WERI-Rb-1 (cell line): ENCODE data around the gene MTMR3.

Experiments used
- DNase-seq: peaks from one replicate; pipeline ENCODE4 v3.0.0-alpha.2; 2020
- H3K27ac ChIP-seq: fragments of 250-450 bp; sonication (Bioruptor Pico); 2 replicates; pipeline ENCODE4 v1.5.1; 2020; ENCODE audit warnings: mild to moderate bottlenecking, moderate library complexity
- H3K27me3 ChIP-seq: fragments of 250-450 bp; sonication (Bioruptor Pico); 2 replicates; pipeline ENCODE4 v1.5.1; 2021; ENCODE audit warnings: mild to moderate bottlenecking, low read depth, moderate library complexity; ENCODE audit not compliant: insufficient read depth, severe bottlenecking
- H3K36me3 ChIP-seq: fragments of 250-450 bp; sonication (Bioruptor Pico); 2 replicates; pipeline ENCODE4 v1.5.1; 2020; ENCODE audit warnings: mild to moderate bottlenecking, moderate library complexity
- H3K4me3 ChIP-seq: 2 replicates; pipeline ENCODE4 v1.5.1; 2011; ENCODE audit warnings: low read depth, mild to moderate bottlenecking, control low read depth, low read length
- H3K9me3 ChIP-seq: fragments of 250-450 bp; sonication (Bioruptor Pico); 2 replicates; pipeline ENCODE4 v1.5.1; 2021; ENCODE audit warnings: mild to moderate bottlenecking, moderate library complexity; ENCODE audit not compliant: severe bottlenecking
- TF ChIP-seq, protein P1 (sequence below): IDR thresholded peaks from 2 replicates; pipeline ENCODE4 v1.5.1; 2011; ENCODE audit warnings: low read depth, mild to moderate bottlenecking, control low read depth, inconsistent platforms, low read length

Gene MTMR3

DNA sequence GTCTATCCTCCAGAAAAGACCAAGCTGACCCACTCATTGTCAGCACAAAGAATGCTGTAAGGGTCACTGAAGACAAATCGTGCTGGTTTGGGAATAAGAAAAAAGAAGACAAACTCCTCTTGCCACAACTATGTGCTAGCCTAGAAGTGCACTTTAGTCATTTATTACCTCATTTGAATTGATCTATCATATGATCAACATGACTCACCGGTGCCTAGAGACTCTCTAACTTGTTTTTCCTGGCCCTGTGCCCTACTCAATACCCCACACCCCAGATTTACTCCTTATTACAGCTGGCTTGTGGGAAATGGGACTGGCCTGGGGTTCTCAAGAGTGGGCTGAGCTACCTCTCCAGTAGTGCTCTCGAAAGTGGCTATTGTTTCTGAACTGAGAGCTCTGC, 161.4 kb downstream of the MTMR3 start:
- TF ChIP-seq, protein P1, sequence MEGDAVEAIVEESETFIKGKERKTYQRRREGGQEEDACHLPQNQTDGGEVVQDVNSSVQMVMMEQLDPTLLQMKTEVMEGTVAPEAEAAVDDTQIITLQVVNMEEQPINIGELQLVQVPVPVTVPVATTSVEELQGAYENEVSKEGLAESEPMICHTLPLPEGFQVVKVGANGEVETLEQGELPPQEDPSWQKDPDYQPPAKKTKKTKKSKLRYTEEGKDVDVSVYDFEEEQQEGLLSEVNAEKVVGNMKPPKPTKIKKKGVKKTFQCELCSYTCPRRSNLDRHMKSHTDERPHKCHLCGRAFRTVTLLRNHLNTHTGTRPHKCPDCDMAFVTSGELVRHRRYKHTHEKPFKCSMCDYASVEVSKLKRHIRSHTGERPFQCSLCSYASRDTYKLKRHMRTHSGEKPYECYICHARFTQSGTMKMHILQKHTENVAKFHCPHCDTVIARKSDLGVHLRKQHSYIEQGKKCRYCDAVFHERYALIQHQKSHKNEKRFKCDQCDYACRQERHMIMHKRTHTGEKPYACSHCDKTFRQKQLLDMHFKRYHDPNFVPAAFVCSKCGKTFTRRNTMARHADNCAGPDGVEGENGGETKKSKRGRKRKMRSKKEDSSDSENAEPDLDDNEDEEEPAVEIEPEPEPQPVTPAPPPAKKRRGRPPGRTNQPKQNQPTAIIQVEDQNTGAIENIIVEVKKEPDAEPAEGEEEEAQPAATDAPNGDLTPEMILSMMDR: no peak
- no peak for DNase-seq

DNA sequence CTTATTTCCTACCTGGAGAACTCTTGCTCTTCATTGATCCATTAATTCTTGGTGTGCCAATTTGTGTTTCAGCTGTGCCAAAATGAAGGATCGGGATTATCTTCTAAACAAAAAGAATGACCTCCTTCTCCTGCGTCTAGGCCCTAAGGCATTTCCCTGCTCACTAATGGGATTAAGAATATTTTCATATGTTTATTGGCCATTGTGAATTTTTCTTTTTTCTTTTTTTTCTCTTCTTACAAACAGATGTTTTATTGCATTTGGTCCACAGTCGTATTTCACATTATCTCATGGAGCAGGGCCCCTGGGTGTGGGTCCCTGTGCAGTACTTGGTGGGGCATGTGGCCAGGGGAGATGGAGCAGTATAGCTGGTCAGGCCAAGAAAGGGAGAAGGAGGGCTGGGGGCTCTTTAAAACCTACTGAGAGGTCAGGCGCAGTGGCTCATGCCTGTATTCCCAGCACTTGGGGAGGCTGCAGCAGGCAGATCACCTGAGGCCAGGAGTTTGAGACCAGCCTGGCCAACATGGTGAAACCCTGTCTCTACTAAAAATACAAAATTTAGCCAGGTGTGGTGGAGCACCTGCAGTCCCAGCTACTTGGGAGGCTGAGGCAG, 162.0 kb downstream of the MTMR3 start:
- TF ChIP-seq, protein P1: no peak
- H3K27ac ChIP-seq: no peak overlapping the region
- no peaks in the 10 kb centered on the region for H3K36me3 ChIP-seq
- no peaks in the 10 kb centered on the region for H3K9me3 ChIP-seq
- no peak for DNase-seq
- no peaks in the 10 kb centered on the region for H3K27me3 ChIP-seq
- no peak overlapping the region for H3K4me3 ChIP-seq

More for the DNA sequence above, 161.4 kb downstream of the MTMR3 start:
- Histone ChIP-seq H3K27me3 (no peaks in the 10 kb centered on the region), H3K27ac (no peak overlapping the region), H3K4me3 (no peak overlapping the region), H3K36me3 (no peaks in the 10 kb centered on the region), H3K9me3 (no peaks in the 10 kb centered on the region)

DNA sequence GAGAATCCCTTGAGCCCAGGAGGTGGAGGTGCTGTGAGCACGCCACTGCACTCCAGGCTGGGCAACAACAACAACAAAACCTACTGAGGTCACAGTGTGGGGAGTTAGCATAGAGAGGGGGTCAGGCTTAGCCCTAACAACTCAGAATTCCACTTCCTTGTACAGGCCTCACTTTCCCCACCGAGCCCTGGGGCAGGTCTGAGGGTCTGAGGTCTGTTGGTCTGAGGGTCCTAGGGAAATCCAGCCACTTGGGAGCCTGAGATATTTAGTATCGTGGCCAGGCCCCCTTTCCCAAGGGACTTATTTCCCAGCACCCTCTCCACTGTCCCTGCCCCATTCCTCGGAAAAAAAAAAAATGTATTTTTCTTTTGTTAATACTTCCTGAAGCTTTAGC, 162.5 kb downstream of the MTMR3 start:
- TF ChIP-seq, protein P1: no peak
- Histone ChIP-seq H3K27me3 (no peaks in the 10 kb centered on the region), H3K9me3 (no peaks in the 10 kb centered on the region), H3K4me3 (no peak overlapping the region), H3K36me3 (no peaks in the 10 kb centered on the region), H3K27ac (no peak overlapping the region)
- no peak for DNase-seq

DNA sequence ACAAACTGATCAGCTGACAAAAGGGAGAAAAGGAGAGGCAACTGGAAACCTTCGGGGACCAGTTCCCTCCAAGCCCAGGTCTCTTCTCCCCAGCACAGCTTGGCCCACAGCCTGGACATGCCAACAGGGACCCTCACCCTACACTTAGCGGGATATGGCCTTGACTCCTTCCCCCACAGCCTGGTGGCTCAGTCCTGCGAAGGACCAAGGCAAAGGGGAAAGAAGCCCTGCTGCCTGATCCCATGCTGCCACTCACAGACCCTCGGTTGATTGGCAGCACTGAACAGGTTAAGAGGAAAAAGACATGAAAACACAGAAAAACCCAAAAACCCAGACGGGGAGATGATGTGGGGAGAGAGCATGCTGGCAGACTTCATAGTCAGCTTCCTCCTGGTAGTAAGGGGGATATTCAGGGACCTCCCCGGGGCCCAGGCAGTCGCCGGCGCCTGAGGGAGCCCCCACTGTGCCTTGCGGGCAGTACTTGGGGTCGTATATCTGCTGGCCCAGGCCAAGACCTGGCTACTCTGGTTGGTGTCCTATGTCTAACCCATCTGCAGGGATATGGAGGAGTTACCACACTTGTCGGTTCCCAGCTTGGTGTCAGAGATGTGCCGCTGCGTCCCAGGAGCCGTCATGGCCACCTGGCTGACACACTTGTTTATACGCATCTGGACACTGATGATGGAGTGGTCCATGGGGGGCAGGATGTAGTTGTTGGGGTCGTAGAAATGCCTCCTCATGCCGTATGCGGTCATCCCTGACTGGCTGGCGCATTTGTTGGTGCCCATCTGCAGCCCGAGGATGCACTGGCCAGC, 163.1 kb downstream of the MTMR3 start:
- Histone ChIP-seq H3K27ac (no peak overlapping the region), H3K9me3 (no peaks in the 10 kb centered on the region), H3K27me3 (no peaks in the 10 kb centered on the region), H3K36me3 (no peaks in the 10 kb centered on the region), H3K4me3 (no peak overlapping the region)
- no peak for DNase-seq
- TF ChIP-seq, protein P1: no peak

DNA sequence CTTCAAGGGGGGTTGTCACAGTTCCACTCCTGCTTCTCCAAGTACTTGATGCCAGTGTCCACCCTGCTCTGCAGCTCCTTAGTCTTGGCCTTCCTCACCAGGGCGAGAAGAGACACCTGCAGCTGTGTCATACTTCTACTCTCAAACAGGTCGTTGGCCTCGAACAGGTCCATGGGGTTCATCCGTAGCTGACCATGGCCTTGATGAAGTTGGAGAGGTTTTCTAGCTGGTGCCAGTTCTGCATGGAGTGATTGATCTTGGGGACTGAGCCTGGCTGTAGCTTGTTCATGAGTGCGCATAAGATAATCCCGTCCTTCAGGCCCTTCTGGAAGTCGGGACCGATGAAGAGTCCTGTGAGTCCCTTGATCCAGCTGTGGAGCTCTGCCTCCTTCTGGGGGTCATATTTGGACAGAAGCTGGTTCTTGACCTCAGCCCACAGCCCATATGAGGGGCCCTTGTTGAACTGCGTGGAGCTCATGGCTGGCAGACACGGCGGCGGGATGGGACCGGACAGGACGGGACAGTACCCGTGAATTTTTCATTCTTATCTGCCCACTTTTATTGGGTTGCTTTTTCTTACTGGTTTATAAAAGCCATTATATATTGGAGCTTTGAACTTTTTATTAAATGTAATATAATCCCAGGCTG, 163.9 kb downstream of the MTMR3 start:
- DNase-seq: no peak
- TF ChIP-seq, protein P1: no peak

More for the DNA sequence above, 163.9 kb downstream of the MTMR3 start:
- no peaks in the 10 kb centered on the region for H3K9me3 ChIP-seq
- H3K27ac ChIP-seq: no peak overlapping the region
- H3K27me3 ChIP-seq: no peaks in the 10 kb centered on the region
- no peaks in the 10 kb centered on the region for H3K36me3 ChIP-seq
- H3K4me3 ChIP-seq: no peak overlapping the region
